ENCODE results near the gene TMTC2.
"Not testable (repeated sequence)": the region's sequence is repeated elsewhere in the genome, so short reads cannot be mapped to it uniquely, and the experiment has no call there.

Gene TMTC2

GRCh38 chr12:83093426-83093825 lies 406.7 kb downstream of the TMTC2 start:
- DNase-seq: no peak

- no peak for DNase-seq
Observed at GRCh38 chr12:83097643-83098342, 411.1 kb downstream of the TMTC2 start.

GRCh38 chr12:83099436-83099835 lies 412.7 kb downstream of the TMTC2 start:
- no peak for DNase-seq

GRCh38 chr12:83102499-83102898 lies 415.8 kb downstream of the TMTC2 start:
- no peak for DNase-seq

GRCh38 chr12:83106873-83107272 lies 420.2 kb downstream of the TMTC2 start:
- no peak for DNase-seq

- DNase-seq: no peak
Observed at GRCh38 chr12:83110424-83110823, 423.7 kb downstream of the TMTC2 start.

- no peak for DNase-seq
Observed at GRCh38 chr12:83113945-83114344, 427.2 kb downstream of the TMTC2 start.

- DNase-seq: no peak
Observed at GRCh38 chr12:83114966-83115365, 428.3 kb downstream of the TMTC2 start.

GRCh38 chr12:83117926-83118325 lies 431.2 kb downstream of the TMTC2 start:
- not testable (repeated sequence) for DNase-seq

- DNase-seq: no peak
Observed at GRCh38 chr12:83121897-83122622, 435.4 kb downstream of the TMTC2 start.

GRCh38 chr12:83122623-83122934 lies 435.9 kb downstream of the TMTC2 start:
- DNase-seq: no peak

GRCh38 chr12:83123039-83123438 lies 436.3 kb downstream of the TMTC2 start:
- no peak for DNase-seq

- DNase-seq: no peak
Observed at GRCh38 chr12:83128540-83128939, 441.8 kb downstream of the TMTC2 start.

- DNase-seq: no peak
Observed at GRCh38 chr12:83130178-83130577, 443.5 kb downstream of the TMTC2 start.

- no peak for DNase-seq
Observed at GRCh38 chr12:83132360-83132759, 445.7 kb downstream of the TMTC2 start.

- no peak for DNase-seq
Observed at GRCh38 chr12:83136411-83136810, 449.7 kb downstream of the TMTC2 start.

- no peak for DNase-seq
Observed at GRCh38 chr12:83140135-83140534, 453.4 kb downstream of the TMTC2 start.

GRCh38 chr12:83141460-83141994 lies 454.8 kb downstream of the TMTC2 start:
- no peak for DNase-seq

GRCh38 chr12:83142914-83143313 lies 456.2 kb downstream of the TMTC2 start:
- no peak for DNase-seq

GRCh38 chr12:83143950-83144349 lies 457.2 kb downstream of the TMTC2 start:
- no peak for DNase-seq

GRCh38 chr12:83145325-83145840 lies 458.7 kb downstream of the TMTC2 start:
- no peak for DNase-seq

GRCh38 chr12:83147341-83147740 lies 460.6 kb downstream of the TMTC2 start:
- no peak for DNase-seq

GRCh38 chr12:83149987-83150386 lies 463.3 kb downstream of the TMTC2 start:
- no peak for DNase-seq

All from CD4-positive, alpha-beta T cell treated with Interferon alpha-2 for 1 hour (primary cell).